Progenitor cell of endocrine pancreas (in vitro differentiated cells): ENCODE measurements around the gene SLC6A13. TPM values are rescaled to one million over a fixed set of nuclear protein-coding genes. Genes with fewer than 3 reads are reported as not detected.

ENCODE experiments used
- DNase-seq: peaks from one replicate; pipeline ENCODE4 v3.0.0; 2021; ENCODE audit warnings: low spot score; ENCODE audit not compliant: unreplicated experiment
- H3K27ac Mint-ChIP-seq: 2 replicates; pipeline ENCODE4 v1.8.0; 2021; ENCODE audit warnings: mild to moderate bottlenecking, moderate library complexity, mixed read lengths
- H3K27me3 Mint-ChIP-seq: 2 replicates; pipeline ENCODE4 v1.8.0; 2021; ENCODE audit warnings: mixed read lengths
- H3K36me3 Mint-ChIP-seq: 2 replicates; pipeline ENCODE4 v1.8.0; 2022; ENCODE audit warnings: mixed read lengths; ENCODE audit not compliant: insufficient read depth
- H3K4me1 Mint-ChIP-seq: 2 replicates; pipeline ENCODE4 v1.8.0; 2021; ENCODE audit warnings: low read depth, mixed read lengths
- H3K4me3 Mint-ChIP-seq: 2 replicates; pipeline ENCODE4 v1.8.0; 2021; ENCODE audit warnings: low read depth, mild to moderate bottlenecking, moderate library complexity, mixed read lengths
- H3K9me3 Mint-ChIP-seq: 2 replicates; pipeline ENCODE4 v1.8.0; 2021; ENCODE audit warnings: low read depth, mixed read lengths
- CTCF ChIP-seq: fragments of 200-600 bp; sonication (generic); IDR thresholded peaks from one replicate; pipeline ENCODE4 v1.5.0; 2021; ENCODE audit warnings: antibody characterized with exemption, mild to moderate bottlenecking; ENCODE audit not compliant: unreplicated experiment
- total RNA-seq: library from RNA; stranded (reverse); gene quantifications from 2 replicates; pipeline ENCODE4 v1.2.1, GENCODE V29; 2021

The SLC6A13 gene
- total RNA-seq, 1 donor from 2014 or later, result 0.60 TPM

GRCh38 chr12:214003-214741, 48.5 kb downstream of the SLC6A13 start, which contains the start of gene SLC6A12:
TSS of gene SLC6A12 (minus strand) at chr12:214157. CDS start at chr12:209986, 4,171 bp downstream.
- H3K9me3 Mint-ChIP-seq, result no peaks in the 10 kb centered on the region
- peaks cover 39% of the 10 kb centered on the region for H3K27me3 Mint-ChIP-seq
- DNase-seq, result no peak
- no peaks in the 10 kb centered on the region for H3K36me3 Mint-ChIP-seq
- peaks cover 43% of the 10 kb centered on the region for H3K4me1 Mint-ChIP-seq
- H3K4me3 Mint-ChIP-seq, result no peak within 1 kb of the TSS
- TF ChIP-seq CTCF, result no peak
- H3K27ac Mint-ChIP-seq, result peak within 1 kb of the TSS; percentile 19

- no peaks in the 10 kb centered on the region for H3K36me3 Mint-ChIP-seq
- peaks cover 46% of the 10 kb centered on the region for H3K4me1 Mint-ChIP-seq
- peaks cover 39% of the 10 kb centered on the region for H3K27me3 Mint-ChIP-seq
- DNase-seq, result no peak
- TF ChIP-seq CTCF, result no peak
- H3K4me3 Mint-ChIP-seq, result no peak overlapping the region
- no peaks in the 10 kb centered on the region for H3K9me3 Mint-ChIP-seq
- no peak overlapping the region for H3K27ac Mint-ChIP-seq
Observed at GRCh38 chr12:213527-213932, 49.1 kb downstream of the SLC6A13 start.

- Mint-ChIP-seq H3K27me3 (peaks cover 43% of the 10 kb centered on the region), H3K27ac (peak overlapping the region; percentile 19), H3K4me3 (no peak overlapping the region), H3K9me3 (no peaks in the 10 kb centered on the region), H3K4me1 (peaks cover 48% of the 10 kb centered on the region), H3K36me3 (no peaks in the 10 kb centered on the region)
- TF ChIP-seq CTCF, result no peak
- DNase-seq, result no peak
Observed at GRCh38 chr12:212715-213526, 49.7 kb downstream of the SLC6A13 start.

- TF ChIP-seq CTCF, result no peak
- DNase-seq, result no peak
- Mint-ChIP-seq H3K4me1 (peaks cover 48% of the 10 kb centered on the region), H3K27me3 (peaks cover 44% of the 10 kb centered on the region), H3K27ac (no peak overlapping the region), H3K4me3 (no peak overlapping the region), H3K9me3 (no peaks in the 10 kb centered on the region), H3K36me3 (no peaks in the 10 kb centered on the region)
Observed at GRCh38 chr12:212415-212714, 50.3 kb downstream of the SLC6A13 start.

GRCh38 chr12:211639-212414, 50.8 kb downstream of the SLC6A13 start:
- no peaks in the 10 kb centered on the region for H3K36me3 Mint-ChIP-seq
- H3K27me3 Mint-ChIP-seq, result peaks cover 40% of the 10 kb centered on the region
- peak overlapping the region; percentile 88 for H3K27ac Mint-ChIP-seq
- H3K4me1 Mint-ChIP-seq, result peaks cover 48% of the 10 kb centered on the region
- no peak for DNase-seq
- TF ChIP-seq CTCF, result no peak
- H3K4me3 Mint-ChIP-seq, result no peak overlapping the region
- H3K9me3 Mint-ChIP-seq, result no peaks in the 10 kb centered on the region
